ENCODE results near the gene ADARB1. TPM values are rescaled to one million over a fixed set of nuclear protein-coding genes. Genes with fewer than 3 reads are reported as not detected.

Gene ADARB1
- total and polyA plus RNA-seq, 2 of the 4 experiments (the other 2 are of a cell fraction) = 39.8 to 47.3 TPM

- ChIA-PET CTCF (no interaction called here), POLR2A (ENCODE audit: unreplicated experiment) (no interaction called here)
- Histone ChIP-seq H3K14ac (replicated peaks; ENCODE audit: low read depth, low read length) (no peak overlapping the region), H2BK120ac (ENCODE audit: low read depth, low read length) (no peak overlapping the region), H4K91ac (ENCODE audit: insufficient read depth, low read depth, low read length) (no peak overlapping the region), H3K23ac (ENCODE audit: low read depth, low read length) (no peak overlapping the region), H3K4ac (ENCODE audit: low read depth, low read length) (no peak overlapping the region), H2AK5ac (ENCODE audit: low read depth, low read length) (no peak overlapping the region), H3K27me3 (ENCODE audit: control insufficient read depth, insufficient read depth, low read length) (no peaks in the 10 kb centered on the region), H3K9me1 (ENCODE audit: insufficient read depth, low read length) (peaks cover 14% of the 10 kb centered on the region), H3K4me2 (ENCODE audit: low read depth, low read length) (no peak overlapping the region), H3K27ac (ENCODE audit: insufficient read depth, low read length) (no peak overlapping the region; the same call in 1 of the 2 replicates), H3K18ac (ENCODE audit: low read depth, low read length) (no peak overlapping the region), H3K9ac (ENCODE audit: low read depth, low read length) (no peak overlapping the region), H4K5ac (ENCODE audit: low read depth, low read length) (no peak overlapping the region), H3K9me3 (ENCODE audit: control insufficient read depth, insufficient read depth, low read length) (no peaks in the 10 kb centered on the region), H2BK20ac (ENCODE audit: low read depth, low read length) (no peak overlapping the region), H3K79me1 (ENCODE audit: low read depth in 1 of 2, low read length in 2 of 2) (peaks cover 14 to 20% of the 10 kb centered on the region in 2 experiments), H4K20me1 (ENCODE audit: insufficient read depth, low read length) (peaks cover 26% of the 10 kb centered on the region), H2AK9ac (replicated peaks; ENCODE audit: low read depth, low read length, poor library complexity) (no peak overlapping the region), H4K8ac (ENCODE audit: low read depth in 2 of 2, low read length in 2 of 2) (no peak overlapping the region), H3K4me1 (ENCODE audit: control insufficient read depth, insufficient read depth, low read length) (peaks cover 10% of the 10 kb centered on the region), H3K4me3 (ENCODE audit: insufficient read depth, low read depth, low read length) (no peak overlapping the region), H3K36me3 (ENCODE audit: control insufficient read depth, insufficient read depth, low read length) (peaks cover 49% of the 10 kb centered on the region), H3K56ac (ENCODE audit: extremely low read depth, insufficient read depth, low read length) (no peak overlapping the region), H2BK5ac (ENCODE audit: low read depth, low read length, poor library complexity, severe bottlenecking) (no peak overlapping the region), H2BK15ac (ENCODE audit: low read depth, low read length) (no peak overlapping the region), H2AFZ (replicated peaks; ENCODE audit: low read length, poor library complexity) (no peak overlapping the region)
- TF ChIP-seq SMC3 (IDR thresholded peaks at IDR 0.05; ENCODE audit: low read depth, low read length) (no peak), RAD21 (IDR thresholded peaks at IDR 0.05; ENCODE audit: low read length) (no peak), USF2 (IDR thresholded peaks at IDR 0.05; ENCODE audit: low read depth, low read length) (no peak), RFX5 (IDR thresholded peaks at IDR 0.05; ENCODE audit: low read depth, low read length) (no peak), NFE2L2 (IDR thresholded peaks at IDR 0.05; ENCODE audit: low read depth, low read length) (no peak), RCOR1 (IDR thresholded peaks at IDR 0.05; ENCODE audit: insufficient replicate concordance, low read length) (no peak), CTCF (conservative IDR thresholded peaks at IDR 0.05; ENCODE audit: low read depth, low read length) (no peak), MAFK (IDR thresholded peaks at IDR 0.05; ENCODE audit: low read depth, low read length) (no peak), CHD1 (IDR thresholded peaks at IDR 0.05; ENCODE audit: low read depth, low read length) (no peak), POLR2A (IDR thresholded peaks at IDR 0.05; ENCODE audit: low read depth, low read length) (no peak), CEBPB (IDR thresholded peaks at IDR 0.05; ENCODE audit: low read depth, low read length) (no peak), MXI1 (IDR thresholded peaks at IDR 0.05; ENCODE audit: borderline replicate concordance, low read depth, low read length) (no peak), MAZ (IDR thresholded peaks at IDR 0.05; ENCODE audit: borderline replicate concordance, low read depth, low read length) (no peak), BHLHE40 (IDR thresholded peaks at IDR 0.05; ENCODE audit: low read depth, low read length) (no peak), FOS (IDR thresholded peaks at IDR 0.05; ENCODE audit: low read depth, low read length) (no peak), ELK1 (IDR thresholded peaks at IDR 0.05; ENCODE audit: borderline replicate concordance, low read depth, low read length) (no peak)
- dilution Hi-C loops (cut with HindIII; ENCODE audit: low sequenced_read_pairs, unreplicated experiment) = no loop called here
- DNase-seq = no peak
- in situ Hi-C loops (cut with MboI; ENCODE audit: low sequenced_read_pairs) = no loop called here
- WGBS, 2 experiments (ENCODE audit: extremely low coverage in 2 of 2, insufficient read length in 1 of 2) = 97% methylated on average over 26 of the region's 29 CpGs; no CpG with 5 or more reads in 1 of the 2 experiments
- no peak for ATAC-seq (ENCODE audit: low read depth)
- intact Hi-C loops (cut with micrococcal nuclease) = no loop called here
- BruUV-seq (replicated peaks) = no TSS peak
These were observed 146.5 kb downstream of the ADARB1 start for GRCh38 chr21:45220714-45221490.

All from IMR-90 (cell line).